CD4-positive, alpha-beta T cell treated with Interleukin-12 subunit alpha and Interleukin-12 subunit beta, for 1 hour (primary cell): ENCODE measurements around the gene DHRSX.
"Not testable (repeated sequence)": the region's sequence is repeated elsewhere in the genome, so short reads cannot be mapped to it uniquely, and the experiment has no call there.

Experiments used
- DNase-seq: peaks from one replicate; pipeline ENCODE4 v3.0.0-alpha.2; 2020

Gene DHRSX

GRCh38 chrX:2474280-2474962 is 26.4 kb downstream of the DHRSX start:
- no peak for DNase-seq

- not testable (repeated sequence) for DNase-seq
Observed at GRCh38 chrX:2473064-2473463, 27.7 kb downstream of the DHRSX start.

- DNase-seq, result no peak
Observed at GRCh38 chrX:2471641-2472040, 29.1 kb downstream of the DHRSX start.

- DNase-seq, result not testable (repeated sequence)
Observed at GRCh38 chrX:2471126-2471525, 29.6 kb downstream of the DHRSX start.

GRCh38 chrX:2469852-2470251 is 30.9 kb downstream of the DHRSX start:
- not testable (repeated sequence) for DNase-seq

GRCh38 chrX:2469196-2469685 is 31.5 kb downstream of the DHRSX start:
- no peak for DNase-seq

- DNase-seq, result no peak
Observed at GRCh38 chrX:2468261-2469195, 32.2 kb downstream of the DHRSX start.

- no peak for DNase-seq
Observed at GRCh38 chrX:2466876-2467656, 33.7 kb downstream of the DHRSX start.

- no peak for DNase-seq
Observed at GRCh38 chrX:2464677-2465166, 36.1 kb downstream of the DHRSX start.

GRCh38 chrX:2463973-2464676 is 36.7 kb downstream of the DHRSX start:
- DNase-seq, result no peak

GRCh38 chrX:2463481-2463880 is 37.3 kb downstream of the DHRSX start:
- not testable (repeated sequence) for DNase-seq

GRCh38 chrX:2462780-2463179 is 38.0 kb downstream of the DHRSX start:
- DNase-seq, result no peak

GRCh38 chrX:2462074-2462473 is 38.7 kb downstream of the DHRSX start:
- no peak for DNase-seq

- DNase-seq, result no peak
Observed at GRCh38 chrX:2461711-2462016, 39.1 kb downstream of the DHRSX start.

GRCh38 chrX:2460821-2461710 is 39.7 kb downstream of the DHRSX start:
- not testable (repeated sequence) for DNase-seq

- DNase-seq, result not testable (repeated sequence)
Observed at GRCh38 chrX:2460048-2460447, 40.7 kb downstream of the DHRSX start.

GRCh38 chrX:2458309-2458708 is 42.5 kb downstream of the DHRSX start:
- DNase-seq, result no peak

GRCh38 chrX:2457289-2458133 is 43.3 kb downstream of the DHRSX start:
- DNase-seq, result no peak

GRCh38 chrX:2456091-2456490 is 44.7 kb downstream of the DHRSX start:
- DNase-seq, result not testable (repeated sequence)

GRCh38 chrX:2454620-2455019 is 46.2 kb downstream of the DHRSX start:
- DNase-seq, result not testable (repeated sequence)
